Stimulated activated CD4-positive, alpha-beta T cell treated with anti-CD3 and anti-CD28 coated beads, Interleukin-1b, Interleukin-23, amount 100 ng/mL, for 1 hour (primary cell): ENCODE measurements around the gene ADGRE1.

Experiments used
- DNase-seq, 2 donors: peaks; one replicate each; pipeline ENCODE4 v3.0.0-alpha.2; 2020; ENCODE audit warnings: low read depth in 2 of 2

The ADGRE1 gene

DNA sequence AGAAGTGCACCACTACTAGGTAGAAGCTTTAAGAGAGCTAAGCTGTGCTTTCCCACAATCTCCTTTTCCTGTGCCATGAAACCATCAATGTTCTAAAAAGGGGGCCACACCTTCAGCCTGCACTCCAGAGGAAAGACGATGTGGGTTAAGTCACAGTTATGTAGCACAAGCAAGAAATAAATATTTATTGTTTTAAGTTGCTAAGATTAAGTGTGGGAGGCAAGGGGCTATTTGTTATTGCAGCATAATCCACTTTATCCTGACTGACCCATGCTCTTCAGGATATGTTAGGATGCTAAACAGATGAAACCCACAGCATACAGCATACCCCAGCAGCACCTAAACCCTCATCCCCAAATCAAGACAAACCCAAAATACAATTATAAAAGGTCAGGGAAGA, 69.2 kb downstream of the ADGRE1 start:
- no peak for DNase-seq

DNA sequence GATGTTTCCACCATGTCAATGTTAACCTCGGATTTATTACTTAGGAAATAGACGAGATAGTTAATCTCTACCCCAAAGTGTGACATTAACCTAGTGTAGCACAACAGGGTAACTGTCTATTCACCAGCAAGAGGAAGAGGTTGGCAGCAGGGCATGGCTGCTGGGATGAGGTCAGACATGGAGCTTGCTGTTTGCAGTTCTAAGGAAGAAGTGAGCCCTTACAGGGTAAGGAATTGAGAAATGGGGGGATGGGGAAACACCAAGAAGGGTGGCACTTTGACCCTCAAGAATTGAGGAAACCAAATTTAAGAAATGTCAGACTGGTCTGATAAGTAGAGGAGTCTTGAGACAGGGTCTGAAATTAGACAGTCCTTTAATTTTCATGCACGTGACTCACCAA, 71.4 kb downstream of the ADGRE1 start:
- no peak for DNase-seq

DNA sequence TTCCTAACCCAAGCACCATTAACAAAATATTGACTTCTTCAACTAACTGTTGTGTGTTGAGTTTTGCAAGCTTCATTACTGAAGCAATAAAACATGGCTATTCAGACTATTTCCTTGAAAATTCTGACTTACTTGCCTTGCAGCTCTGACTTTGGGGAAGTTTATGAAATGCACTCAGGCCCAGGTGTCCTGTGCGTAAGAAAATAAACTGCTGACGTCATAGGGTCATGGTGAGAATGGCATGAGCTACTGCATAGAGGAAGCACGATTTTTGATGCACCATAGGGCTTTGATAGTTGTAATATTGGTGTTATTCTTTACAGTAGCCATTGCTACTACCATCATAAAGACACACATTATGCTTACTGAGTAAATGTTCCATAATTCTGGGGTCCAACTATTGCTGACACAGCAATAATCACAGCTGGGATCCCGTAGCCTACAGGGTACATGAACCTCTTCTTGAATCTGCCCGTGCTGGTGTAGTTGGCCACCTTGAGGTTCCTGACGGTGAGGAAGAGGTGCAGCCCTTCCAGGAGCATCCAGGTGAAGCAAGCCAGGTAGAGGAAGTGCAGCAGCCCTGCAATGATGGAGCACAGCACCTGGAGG, 76.0 kb downstream of the ADGRE1 start:
- no peak for DNase-seq

DNA sequence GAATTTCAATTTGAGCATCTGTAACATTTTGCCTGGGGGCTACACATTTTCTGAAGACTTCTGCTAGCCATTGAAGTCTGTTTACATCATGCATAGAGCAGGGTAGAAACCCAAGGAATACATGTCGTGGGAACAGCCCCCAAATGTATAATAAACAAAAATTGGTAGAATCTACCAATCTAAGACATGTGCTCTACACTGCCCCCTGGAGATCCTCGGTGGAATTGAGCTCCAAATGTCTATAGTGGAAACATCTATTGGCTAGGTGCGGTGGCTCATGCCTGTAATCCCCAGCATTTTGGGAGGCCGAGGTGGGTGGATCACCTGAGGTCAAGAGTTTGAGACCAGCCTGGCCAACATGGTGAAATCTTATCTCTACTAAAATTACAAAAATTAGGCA, 76.6 kb downstream of the ADGRE1 start:
- peak; percentile 2 to 21 for DNase-seq

DNA sequence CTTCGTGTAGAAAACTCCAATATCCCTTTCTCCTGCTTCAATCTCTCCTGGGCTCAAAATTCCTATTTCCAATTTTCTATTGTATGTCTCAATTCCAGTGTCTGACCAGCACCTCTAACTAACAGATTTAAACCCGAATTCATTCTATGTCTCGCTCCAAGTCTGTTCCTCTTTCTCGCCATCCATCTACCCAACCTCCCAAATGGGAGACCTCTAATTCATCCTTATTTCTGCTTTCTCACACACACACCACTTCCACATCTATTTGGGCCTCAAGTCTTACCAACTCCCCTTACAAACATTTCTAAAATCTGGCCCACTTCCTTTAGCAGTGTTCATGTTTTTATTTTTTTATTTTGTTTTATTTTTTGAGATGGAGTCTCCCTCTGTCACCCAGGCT, 80.6 kb downstream of the ADGRE1 start:
- no peak for DNase-seq

DNA sequence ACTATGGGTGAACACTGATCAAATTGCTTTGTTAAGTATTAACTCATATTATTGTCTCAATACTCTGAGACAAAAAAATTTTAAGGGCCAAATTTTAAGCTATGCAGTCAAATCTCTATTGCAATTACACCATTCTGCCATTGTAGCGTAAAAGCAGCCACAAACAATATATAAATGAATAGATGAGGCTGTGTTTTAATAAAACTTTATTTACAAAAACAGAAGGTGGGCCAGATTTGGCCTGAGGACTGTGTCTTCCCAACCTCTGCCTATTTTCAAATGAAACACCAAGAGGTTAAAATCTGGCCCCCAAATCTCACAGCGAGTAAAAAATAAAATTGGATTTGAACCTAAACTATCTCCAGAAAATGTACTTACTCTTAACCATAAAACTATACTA, 82.1 kb downstream of the ADGRE1 start:
- DNase-seq = no peak

DNA sequence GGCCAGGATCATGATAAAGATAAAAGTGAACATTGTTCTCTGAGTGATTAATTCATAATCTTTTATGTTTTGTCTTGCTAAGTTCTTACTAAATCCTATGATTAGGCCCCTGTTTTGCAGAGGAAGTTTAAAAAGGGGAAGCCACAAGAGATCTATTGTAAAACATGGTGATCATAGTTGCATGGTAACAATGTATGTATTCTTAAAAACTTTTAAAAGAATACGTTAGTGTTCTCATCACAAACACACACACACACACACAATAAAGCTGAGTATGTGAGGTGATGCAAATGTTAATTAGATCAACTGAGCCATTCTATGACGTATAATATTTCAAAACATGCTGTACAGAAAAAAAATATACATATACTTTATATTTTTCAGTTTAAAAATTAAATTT, 82.6 kb downstream of the ADGRE1 start:
- no peak for DNase-seq

DNA sequence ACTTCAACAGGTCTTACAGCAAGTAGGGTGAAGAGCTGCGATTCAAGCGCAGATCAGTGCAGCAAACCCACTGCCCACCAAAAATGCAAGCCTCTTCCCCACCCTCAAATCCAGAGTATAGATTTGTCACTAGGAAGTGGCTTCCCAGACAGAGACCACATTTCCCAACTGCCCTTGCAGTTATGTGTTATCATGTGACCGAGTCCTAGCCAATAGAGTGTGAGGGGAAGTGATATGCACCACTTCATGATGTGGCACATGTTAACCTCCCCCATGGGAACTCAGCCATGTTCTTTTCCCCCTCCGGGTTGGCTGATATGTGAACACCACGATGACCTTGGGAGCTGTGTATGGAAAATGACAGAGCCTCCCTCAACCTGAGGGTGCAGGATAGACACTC, 83.1 kb downstream of the ADGRE1 start:
- DNase-seq = no peak

DNA sequence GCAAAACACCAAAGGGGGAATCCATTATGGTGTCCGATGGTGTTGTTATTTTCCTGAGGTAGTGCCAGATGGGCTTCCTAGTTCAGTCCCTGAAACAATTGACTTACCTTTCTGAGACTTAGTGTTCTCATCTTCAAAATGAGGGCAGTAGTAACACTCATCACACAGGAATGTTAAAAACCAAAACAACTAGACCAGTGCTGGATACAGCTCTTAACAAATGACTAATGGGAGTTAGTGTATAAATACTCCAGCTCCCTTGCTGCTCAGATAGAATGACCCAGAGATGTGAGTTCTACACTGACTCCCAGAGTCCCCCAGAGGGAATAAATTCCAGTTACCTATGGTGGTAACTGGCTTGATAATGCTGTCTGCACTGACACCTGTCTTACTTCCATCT, 84.0 kb downstream of the ADGRE1 start:
- no peak for DNase-seq

DNA sequence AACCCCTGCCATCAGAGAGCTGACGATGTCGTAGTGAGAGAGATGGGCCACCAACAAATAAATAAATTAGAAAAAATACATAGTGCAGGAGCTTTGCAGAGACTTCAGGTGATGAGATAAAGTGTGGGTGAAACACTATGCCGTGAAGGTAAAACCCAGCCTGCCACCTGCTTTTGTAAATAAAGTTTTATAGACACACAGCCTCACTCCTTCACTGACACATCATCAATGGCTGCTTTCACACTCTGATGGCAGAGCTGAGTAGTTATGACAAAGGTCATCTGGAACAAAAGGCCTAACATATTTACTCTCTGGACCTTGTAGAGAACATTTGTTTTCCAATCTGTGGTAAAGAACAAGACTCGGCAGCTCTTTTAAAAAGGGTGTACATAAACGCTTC, 88.8 kb downstream of the ADGRE1 start:
- DNase-seq = no peak

DNA sequence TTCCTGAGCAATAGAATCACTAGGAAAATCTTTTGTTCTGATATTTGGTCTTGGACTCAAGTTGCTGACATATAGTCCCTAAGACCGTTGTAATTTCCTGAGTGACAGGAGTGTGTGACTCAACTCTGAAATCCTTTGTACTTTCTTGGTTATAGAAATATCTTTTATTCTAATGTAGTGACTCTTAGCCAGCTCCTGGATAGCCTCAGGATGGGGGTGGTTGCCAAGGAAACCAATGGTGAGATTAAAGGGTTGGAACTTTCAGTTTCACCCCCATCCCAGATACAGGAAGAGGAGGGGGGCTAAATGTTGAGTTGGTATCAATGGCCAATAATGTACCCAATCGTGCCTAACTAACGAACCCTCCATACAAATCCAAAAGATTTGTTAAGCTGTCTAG, 92.0 kb downstream of the ADGRE1 start:
- DNase-seq = no peak

DNA sequence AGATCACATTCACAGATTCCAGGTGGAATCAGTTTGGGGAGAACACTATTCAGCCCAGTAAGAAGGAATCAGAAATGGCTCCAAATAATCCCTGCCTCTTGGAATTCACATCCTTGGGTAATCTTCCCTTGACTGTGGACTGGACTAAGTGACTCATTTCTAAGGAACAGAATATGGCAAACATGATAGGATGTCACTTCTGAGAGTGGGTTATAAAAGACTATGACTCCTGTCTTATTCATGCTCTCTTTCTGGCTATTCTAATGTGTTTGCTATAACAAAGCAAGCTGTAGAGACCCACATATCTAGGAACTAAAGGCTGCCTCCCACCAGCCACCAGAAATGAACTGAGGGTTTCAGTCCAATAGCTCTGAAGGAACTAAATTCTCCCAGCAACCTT, 96.1 kb downstream of the ADGRE1 start:
- no peak for DNase-seq

DNA sequence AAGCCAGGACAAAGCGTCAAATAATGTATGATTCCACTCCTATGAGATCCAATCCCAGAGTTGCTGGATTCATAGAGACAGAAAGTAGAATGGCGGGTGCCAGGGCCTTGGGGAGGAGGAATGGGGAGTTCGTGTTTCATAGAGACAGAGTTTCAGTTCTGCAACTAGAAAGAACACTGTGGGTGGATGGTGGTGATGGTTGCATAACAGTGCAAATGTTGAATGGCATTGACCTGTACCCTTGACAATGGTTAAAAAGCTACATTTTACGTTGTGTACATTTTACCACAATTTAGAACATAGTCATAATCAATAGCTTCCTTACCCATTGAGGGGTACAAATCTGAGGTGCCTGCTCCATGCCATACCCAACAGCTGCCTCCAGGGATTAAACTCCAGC, 100.5 kb downstream of the ADGRE1 start:
- no peak for DNase-seq

DNA sequence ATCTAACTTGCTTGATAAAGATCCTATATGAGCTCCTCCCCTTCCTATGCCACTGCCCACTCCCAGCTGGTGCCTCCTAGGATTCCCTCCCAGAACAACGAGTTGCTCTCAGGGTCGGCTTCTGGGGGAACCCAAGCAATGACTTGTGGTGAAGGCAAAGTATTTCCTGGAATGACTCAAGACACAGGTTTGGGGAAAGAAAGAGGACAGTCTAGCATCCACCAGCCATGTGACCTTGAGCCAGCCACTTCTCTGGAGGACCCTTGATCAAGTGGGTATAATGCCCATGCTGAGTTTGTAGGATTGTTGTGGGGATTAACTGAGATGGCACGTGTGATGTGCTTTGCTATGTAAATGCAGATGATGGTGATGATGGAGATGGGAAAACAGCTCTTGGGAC, 100.9 kb downstream of the ADGRE1 start:
- no peak for DNase-seq
